NCI-H82 treated with DMSO at 0.1 percent for 48 hours (cell line): Measurements from ENCODE around the gene SLC28A1.
A peak's percentile ranks its signal among the peaks of the same experiment; 100 is the strongest.

Experiments used
- DNase-seq: peaks from one replicate; lab custom pipeline; 2025; ENCODE audit not compliant: unreplicated experiment; lab: John Stamatoyannopoulos, UW

SLC28A1 gene

GRCh38 chr15:84934942-84935729, 50.7 kb downstream of the SLC28A1 start:
- DNase-seq = no peak

GRCh38 chr15:84937144-84937543, 52.7 kb downstream of the SLC28A1 start:
- DNase-seq = no peak

GRCh38 chr15:84938726-84939125, 54.3 kb downstream of the SLC28A1 start:
- DNase-seq = no peak

GRCh38 chr15:84940399-84940798, 55.9 kb downstream of the SLC28A1 start:
- DNase-seq = no peak

- no peak for DNase-seq
Measured at GRCh38 chr15:84942456-84942855, 58.0 kb downstream of the SLC28A1 start.

GRCh38 chr15:84944311-84944710, 59.8 kb downstream of the SLC28A1 start:
- no peak for DNase-seq

- no peak for DNase-seq
Measured at GRCh38 chr15:84944861-84945260, 60.4 kb downstream of the SLC28A1 start.

GRCh38 chr15:84946772-84947489, 62.5 kb downstream of the SLC28A1 start:
- DNase-seq = no peak

- DNase-seq = no peak
Measured at GRCh38 chr15:84947947-84948830, 63.7 kb downstream of the SLC28A1 start.

- DNase-seq = no peak
Measured at GRCh38 chr15:84949043-84949442, 64.6 kb downstream of the SLC28A1 start.

GRCh38 chr15:84949845-84950569, 65.5 kb downstream of the SLC28A1 start:
- no peak for DNase-seq

GRCh38 chr15:84950570-84951111, 66.2 kb downstream of the SLC28A1 start:
- DNase-seq = no peak

GRCh38 chr15:84951736-84952135, 67.3 kb downstream of the SLC28A1 start:
- no peak for DNase-seq

- DNase-seq = no peak
Measured at GRCh38 chr15:84953136-84953535, 68.7 kb downstream of the SLC28A1 start.

GRCh38 chr15:84953726-84954125, 69.3 kb downstream of the SLC28A1 start:
- no peak for DNase-seq

GRCh38 chr15:84955089-84955848, 70.8 kb downstream of the SLC28A1 start:
- DNase-seq = peak; percentile 53

- no peak for DNase-seq
Measured at GRCh38 chr15:84956199-84956598, 71.7 kb downstream of the SLC28A1 start.

- DNase-seq = no peak
Measured at GRCh38 chr15:84960391-84961113, 76.1 kb downstream of the SLC28A1 start.

GRCh38 chr15:84961114-84961452, 76.6 kb downstream of the SLC28A1 start:
- DNase-seq = no peak
